H1 (cell line): ENCODE data around the gene FGF14. TPM values are rescaled to one million over a fixed set of nuclear protein-coding genes. Genes with fewer than 3 reads are reported as not detected.

Experiments used
- CTCF ChIA-PET: fragments of 300-600 bp; sonication (Branson Sonifier 250); formaldehyde crosslinking; loops from one replicate; lab custom pipeline; 2021; ENCODE audit not compliant: partially characterized antibody; lab: Charles Lee
- POLR2A ChIA-PET: fragments of 300-600 bp; sonication (Branson Sonifier 250); formaldehyde crosslinking; loops from one replicate; lab custom pipeline; 2021; ENCODE audit warnings: inconsistent platforms; ENCODE audit not compliant: partially characterized antibody; lab: Charles Lee
- DNase-seq, 2 experiments: peaks; one replicate each; pipeline versions ENCODE4 v3.0.0 to v3.0.0-alpha.2; 2010 to 2022; ENCODE audit warnings: low spot score in 2 of 2, low read depth in 1 of 2, mixed read lengths in 1 of 2
- FAIRE-seq: peaks from 2 replicates; lab custom pipeline; 2011; peaks lifted over from hg19 to GRCh38; lab: Jason Lieb, UNC
- H2AFZ ChIP-seq: 2 replicates; pipeline ENCODE4 v1.8.1; 2012; ENCODE audit warnings: low read length, inconsistent platforms
- H2AK5ac ChIP-seq: 2 replicates; pipeline ENCODE4 v1.6.1; 2013; ENCODE audit warnings: low read depth, low read length
- H2BK120ac ChIP-seq: replicated peaks from 2 replicates; pipeline ENCODE3; 2013; ENCODE audit warnings: low read depth, low read length, inconsistent platforms
- H2BK12ac ChIP-seq: 2 replicates; pipeline ENCODE4 v1.6.1; 2013; ENCODE audit warnings: low read depth, low read length
- H2BK15ac ChIP-seq: 2 replicates; pipeline ENCODE4 v1.6.1; 2013; ENCODE audit warnings: low read length
- H2BK20ac ChIP-seq: 2 replicates; pipeline ENCODE4 v1.6.1; 2013; ENCODE audit warnings: low read length
- H2BK5ac ChIP-seq: 2 replicates; pipeline ENCODE4 v1.6.1; 2013; ENCODE audit warnings: low read depth, low read length
- H3K14ac ChIP-seq: 2 replicates; pipeline ENCODE4 v1.6.1; 2013; ENCODE audit warnings: inconsistent platforms; ENCODE audit not compliant: insufficient read length
- H3K18ac ChIP-seq: 2 replicates; pipeline ENCODE4 v1.6.1; 2013; ENCODE audit warnings: low read length; ENCODE audit errors: extremely low read depth
- H3K23ac ChIP-seq: 2 replicates; pipeline ENCODE4 v1.6.1; 2013; ENCODE audit warnings: inconsistent platforms; ENCODE audit not compliant: insufficient read length
- H3K23me2 ChIP-seq: 2 replicates; pipeline ENCODE4 v1.6.1; 2013; ENCODE audit warnings: low read depth, low read length
- H3K27ac ChIP-seq: 2 replicates; pipeline ENCODE4 v1.6.1; 2011; ENCODE audit warnings: low read depth, low read length, inconsistent platforms
- H3K27me3 ChIP-seq, 4 experiments: replicated peaks in 1 of 4; 1 replicate in 1 of 4; 2 replicates in 3 of 4; pipeline versions ENCODE4 v1.6.1 to v1.8.1; 2011 to 2013; ENCODE audit warnings: low read length in 3 of 4, mild to moderate bottlenecking in 3 of 4, inconsistent platforms in 2 of 4, mixed read lengths in 2 of 4, moderate library complexity in 1 of 4; ENCODE audit not compliant: control insufficient read depth in 3 of 4, insufficient read depth in 3 of 4; ENCODE audit errors: extremely low read depth in 1 of 4
- H3K36me3 ChIP-seq, 4 experiments: 2 replicates each; pipeline versions ENCODE4 v1.6.1 to v1.8.1; 2011 to 2013; ENCODE audit warnings: mild to moderate bottlenecking in 4 of 4, low read length in 3 of 4, moderate library complexity in 2 of 4, control low read depth in 1 of 4, inconsistent platforms in 1 of 4; ENCODE audit not compliant: insufficient read depth in 4 of 4, control insufficient read depth in 2 of 4
- H3K4ac ChIP-seq: replicated peaks from 2 replicates; pipeline ENCODE3; 2013; ENCODE audit warnings: low read length, low read depth, mixed read lengths, inconsistent platforms; ENCODE audit not compliant: insufficient read length
- H3K4me1 ChIP-seq, 4 experiments: replicated peaks in 1 of 4; 1 replicate in 1 of 4; 2 replicates in 3 of 4; pipeline versions ENCODE4 v1.6.1 to v1.8.1; 2011 to 2013; ENCODE audit warnings: low read length in 3 of 4, inconsistent platforms in 2 of 4, mixed read lengths in 1 of 4; ENCODE audit not compliant: insufficient read depth in 4 of 4, control insufficient read depth in 3 of 4
- H3K4me2 ChIP-seq, 2 experiments: 2 replicates each; pipeline versions ENCODE4 v1.6.1 to v1.8.1; 2011 to 2013; ENCODE audit warnings: low read depth in 2 of 2, low read length in 2 of 2, control low read depth in 1 of 2, inconsistent platforms in 1 of 2, mild to moderate bottlenecking in 1 of 2; ENCODE audit not compliant: insufficient read depth in 1 of 2
- H3K4me3 ChIP-seq, 4 experiments: fragments of 200-600, 300-600 bp in 1 of 4; sonication (generic), shearing (Covaris generic), sonication (Bioruptor Twin) in 1 of 4; 2 replicates each; pipeline versions ENCODE4 v1.5.1 to v1.8.1; 2011 to 2016; ENCODE audit warnings: low read length in 4 of 4, low read depth in 3 of 4, control low read depth in 2 of 4, inconsistent platforms in 2 of 4, mild to moderate bottlenecking in 2 of 4, mixed read lengths in 1 of 4, moderate library complexity in 1 of 4; ENCODE audit not compliant: insufficient read depth in 2 of 4; ENCODE audit errors: extremely low read depth in 1 of 4
- H3K56ac ChIP-seq: replicated peaks from 2 replicates; pipeline ENCODE3; 2013; ENCODE audit warnings: low read depth, mild to moderate bottlenecking, mixed read lengths, low read length, inconsistent platforms; ENCODE audit not compliant: insufficient read length
- H3K79me1 ChIP-seq: 2 replicates; pipeline ENCODE4 v1.6.1; 2013; ENCODE audit warnings: low read depth, low read length, control low read depth
- H3K79me2 ChIP-seq, 2 experiments: 2 replicates each; pipeline versions ENCODE4 v1.6.1 to v1.8.1; 2012 to 2013; ENCODE audit warnings: low read length in 2 of 2, mild to moderate bottlenecking in 2 of 2, inconsistent platforms in 1 of 2; ENCODE audit not compliant: insufficient read depth in 2 of 2, control insufficient read depth in 1 of 2
- H3K9ac ChIP-seq, 4 experiments: replicated peaks in 1 of 4; 1 replicate in 1 of 4; 2 replicates in 3 of 4; pipeline versions ENCODE4 v1.6.1 to v1.8.1; 2011 to 2013; ENCODE audit warnings: low read depth in 3 of 4, low read length in 3 of 4, control low read depth in 2 of 4, mild to moderate bottlenecking in 2 of 4, moderate library complexity in 2 of 4, inconsistent platforms in 1 of 4; ENCODE audit errors: extremely low read depth in 1 of 4
- H3K9me3 ChIP-seq, 2 experiments: 2 replicates each; pipeline versions ENCODE4 v1.6.1 to v1.8.1; 2012 to 2013; ENCODE audit warnings: mild to moderate bottlenecking in 2 of 2, moderate library complexity in 2 of 2, control low read depth in 1 of 2, inconsistent platforms in 1 of 2, low read depth in 1 of 2, low read length in 1 of 2, mixed read lengths in 1 of 2; ENCODE audit not compliant: insufficient read depth in 2 of 2
- H4K20me1 ChIP-seq, 2 experiments: replicated peaks in 1 of 2; 2 replicates each; pipeline versions ENCODE3 to v1.8.1; 2011 to 2013; ENCODE audit warnings: inconsistent platforms in 2 of 2, low read length in 2 of 2, mild to moderate bottlenecking in 1 of 2; ENCODE audit not compliant: insufficient read depth in 2 of 2, control insufficient read depth in 1 of 2
- H4K5ac ChIP-seq: 2 replicates; pipeline ENCODE4 v1.6.1; 2013; ENCODE audit warnings: low read length, low read depth, mixed read lengths, inconsistent platforms; ENCODE audit not compliant: insufficient read length
- H4K8ac ChIP-seq: 2 replicates; pipeline ENCODE4 v1.8.0; 2013; ENCODE audit warnings: mild to moderate bottlenecking, moderate library complexity, low read length, inconsistent platforms; ENCODE audit not compliant: insufficient read depth; ENCODE audit errors: extremely low read depth
- H4K91ac ChIP-seq: replicated peaks from 2 replicates; pipeline ENCODE3; 2013; ENCODE audit warnings: low read length, mixed read lengths, inconsistent platforms; ENCODE audit not compliant: insufficient read length
- CREB1 ChIP-seq: IDR thresholded peaks from 2 replicates; pipeline ENCODE4 v1.6.1; 2012; ENCODE audit warnings: inconsistent platforms
- FOSL1 ChIP-seq: IDR thresholded peaks from 2 replicates; pipeline ENCODE4 v1.6.1; 2011; ENCODE audit warnings: mild to moderate bottlenecking, low read depth, low read length, moderate library complexity; ENCODE audit not compliant: insufficient read depth
- HDAC6 ChIP-seq: IDR thresholded peaks from one replicate; pipeline ENCODE4 v1.7.1; 2012; ENCODE audit warnings: low read depth, mild to moderate bottlenecking, inconsistent platforms, low read length, moderate library complexity
- MAFK ChIP-seq: IDR thresholded peaks from 2 replicates; pipeline ENCODE4 v1.6.1; 2012; ENCODE audit warnings: low read depth, mild to moderate bottlenecking, improper control_type of control experiment, low read length
- NRF1 ChIP-seq: IDR thresholded peaks from 2 replicates; pipeline ENCODE4 v1.6.1; 2011; ENCODE audit warnings: mild to moderate bottlenecking, low read depth, low read length, improper control_type of control experiment
- POLR2A ChIP-seq, 2 experiments: IDR thresholded peaks; 1 replicate in 1 of 2; 2 replicates in 1 of 2; pipeline ENCODE4 v1.6.1; 2011; ENCODE audit warnings: low read depth in 2 of 2, low read length in 2 of 2, mild to moderate bottlenecking in 2 of 2; ENCODE audit errors: control extremely low read depth in 1 of 2
- POU5F1 ChIP-seq: IDR thresholded peaks from 2 replicates; pipeline ENCODE4 v1.6.1; 2011; ENCODE audit warnings: low read depth, mild to moderate bottlenecking, low read length, moderate library complexity
- RBBP5 ChIP-seq: IDR thresholded peaks from 2 replicates; pipeline ENCODE4 v1.7.1; 2012; ENCODE audit warnings: low read depth, mild to moderate bottlenecking, inconsistent platforms, low read length, moderate library complexity, borderline replicate concordance
- RNF2 ChIP-seq: fragments of 200-900, 300-1000 bp; sonication (generic); IDR thresholded peaks from 2 replicates; pipeline ENCODE4 v1.7.1; 2016; ENCODE audit warnings: borderline replicate concordance, low read depth, mild to moderate bottlenecking, antibody characterized with exemption, low read length; ENCODE audit not compliant: poor library complexity, severe bottlenecking; ENCODE audit errors: missing control alignments
- SP2 ChIP-seq: IDR thresholded peaks from 2 replicates; pipeline ENCODE4 v1.6.1; 2012; ENCODE audit warnings: mild to moderate bottlenecking, low read length, inconsistent platforms
- SP4 ChIP-seq: IDR thresholded peaks from 2 replicates; pipeline ENCODE4 v1.6.1; 2012; ENCODE audit warnings: low read length, inconsistent platforms
- SUZ12 ChIP-seq: fragments of 200-600 bp; sonication (generic); IDR thresholded peaks from 2 replicates; pipeline ENCODE4 v1.6.1; 2012; ENCODE audit warnings: mild to moderate bottlenecking, inconsistent platforms, low read length, moderate library complexity, mixed read lengths
- ZNF274 ChIP-seq: IDR thresholded peaks from 2 replicates; pipeline ENCODE4 v1.7.0; 2012; ENCODE audit warnings: low read length, borderline replicate concordance; ENCODE audit errors: extremely low read depth
- WGBS, 2 experiments: shearing (Covaris generic) in 1 of 2; methylation state at CpG; one replicate each; pipeline versions ENCODE4 v1.1.6 to v1.1.7; 2013 to 2015; ENCODE audit warnings: low lambda C conversion rate in 2 of 2, mixed read lengths in 2 of 2, inconsistent platforms in 1 of 2, low coverage in 1 of 2, missing lambda C conversion rate in 1 of 2; ENCODE audit not compliant: insufficient replicate concordance in 2 of 2, insufficient coverage in 1 of 2, insufficient read length in 1 of 2; ENCODE audit errors: extremely low coverage in 1 of 2, missing lambda C conversion rate in 1 of 2; 5-methylcytosine and 5-hydroxymethylcytosine counted together
- polyA plus RNA-seq, 7 experiments: library from polyadenylated mRNA; depleted of rRNA in 3 of 7; stranded (reverse) in 5 of 7; unstranded in 2 of 7; fragments of >200 nt in 5 of 7; fragments of 200-250 nt in 2 of 7; gene quantifications; 1 replicate in 5 of 7; 2 replicates in 1 of 7; 4 replicates in 1 of 7; pipeline versions ENCODE4 v1.2.1 to v1.2.3, GENCODE V29; 2011 to 2013; ENCODE audit warnings: missing spikeins in 2 of 7, mixed read lengths in 2 of 7
- total RNA-seq: library from RNA; stranded (reverse); fragmentation: NEBNext Ultra II Directional; extraction: Animal tissue kit (Norgen Biotek cat#: 25700); gene quantifications from 2 replicates; pipeline ENCODE4 v1.2.1, GENCODE V29; 2021
- TF ChIP-seq, protein P1 (sequence below): IDR thresholded peaks from 2 replicates; pipeline ENCODE4 v1.6.1; 2012; ENCODE audit warnings: inconsistent platforms

Gene FGF14
- total and polyA plus RNA-seq, 2 of the 8 experiments (the other 6 are each of a cell fraction or from before 2014, with no cell fraction given), result 0.05 to 0.58 TPM

- Histone ChIP-seq H2AK5ac (no peak overlapping the region), H3K18ac (no peak overlapping the region), H2BK15ac (no peak overlapping the region), H2BK5ac (no peak overlapping the region), H3K4me3 (no peak overlapping the region), H2AFZ (no peak overlapping the region), H3K23ac (no peak overlapping the region), H3K4me1 (no peaks in the 10 kb centered on the region), H3K79me2 (no peaks in the 10 kb centered on the region), H4K91ac (no peak overlapping the region), H3K56ac (no peak overlapping the region), H3K9ac (no peak overlapping the region), H3K14ac (no peak overlapping the region), H3K27ac (no peak overlapping the region), H3K79me1 (no peaks in the 10 kb centered on the region), H3K4ac (no peak overlapping the region), H2BK120ac (no peak overlapping the region), H3K4me2 (no peak overlapping the region), H2BK12ac (no peak overlapping the region), H4K20me1 (no peaks in the 10 kb centered on the region), H4K8ac (no peak overlapping the region), H3K9me3 (no peaks in the 10 kb centered on the region), H4K5ac (no peak overlapping the region), H3K36me3 (no peaks in the 10 kb centered on the region), H3K27me3 (no peaks in the 10 kb centered on the region), H3K23me2 (no peaks in the 10 kb centered on the region), H2BK20ac (no peak overlapping the region)
- ChIA-PET CTCF (interaction anchor here (0.6 kb wide), 1 partner anchor 260 kb away, joined by 3 read pairs; no protein-coding TSS in a partner anchor), POLR2A (interaction anchor here (0.6 kb wide), 2 partner anchors 287 to 308 kb away, joined by 3 to 4 read pairs; no protein-coding TSS in a partner anchor)
- DNase-seq (no peak), FAIRE-seq (no peak)
- 89% methylated on average over 1 of the region's 1 CpG; no CpG with 5 or more reads in 1 of the 2 experiments for WGBS, 2 experiments
- TF ChIP-seq RBBP5 (no peak), FOSL1 (no peak), HDAC6 (no peak), SP2 (no peak), SP4 (no peak), RNF2 (no peak), MAFK (no peak), NRF1 (no peak), POLR2A (IDR thresholded peaks at IDR 0.05; ENCODE audit: control extremely low read depth in 1 of 2, low read depth in 2 of 2, low read length in 2 of 2) (no peak), SUZ12 (no peak), POU5F1 (no peak), ZNF274 (no peak), CREB1 (no peak)
- TF ChIP-seq, protein P1, sequence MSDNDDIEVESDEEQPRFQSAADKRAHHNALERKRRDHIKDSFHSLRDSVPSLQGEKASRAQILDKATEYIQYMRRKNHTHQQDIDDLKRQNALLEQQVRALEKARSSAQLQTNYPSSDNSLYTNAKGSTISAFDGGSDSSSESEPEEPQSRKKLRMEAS, result no peak
These were observed 25.5 kb downstream of the FGF14 start for GRCh38 chr13:102376318-102376717.
